ENCODE data around the gene GRWD1. TPM values are rescaled to one million over a fixed set of nuclear protein-coding genes. Genes with fewer than 3 reads are reported as not detected.

Gene GRWD1
- total and polyA plus RNA-seq, 2 of the 4 experiments (the other 2 are of a cell fraction) = 22.0 to 22.5 TPM

GRCh38 chr19:48452289-48453190, 6.8 kb downstream of the GRWD1 start:
- H4K20me1 ChIP-seq (ENCODE audit: insufficient read depth, low read length) = peaks cover 8% of the 10 kb centered on the region
- peak overlapping the region; percentile 49 for H2AFZ ChIP-seq (replicated peaks; ENCODE audit: low read length, poor library complexity)
- in situ Hi-C loops (cut with MboI; ENCODE audit: low sequenced_read_pairs) (no loop called here), intact Hi-C loops (cut with micrococcal nuclease) (no loop called here), dilution Hi-C loops (cut with HindIII; ENCODE audit: low sequenced_read_pairs, unreplicated experiment) (no loop called here)
- H3K56ac ChIP-seq (ENCODE audit: extremely low read depth, insufficient read depth, low read length) = no peak overlapping the region
- H4K91ac ChIP-seq (ENCODE audit: insufficient read depth, low read depth, low read length) = no peak overlapping the region
- 95% methylated on average over 25 of the region's 33 CpGs; no CpG with 5 or more reads in 1 of the 2 experiments for WGBS, 2 experiments (ENCODE audit: extremely low coverage in 2 of 2, insufficient read length in 1 of 2)
- no peak overlapping the region for H2BK5ac ChIP-seq (ENCODE audit: low read depth, low read length, poor library complexity, severe bottlenecking)
- H2BK120ac ChIP-seq (ENCODE audit: low read depth, low read length) = no peak overlapping the region
- no TSS peak for BruUV-seq (replicated peaks)
- no peak overlapping the region for H3K4me3 ChIP-seq (ENCODE audit: insufficient read depth, low read depth, low read length)
- H2BK20ac ChIP-seq (ENCODE audit: low read depth, low read length) = no peak overlapping the region
- peaks cover 58% of the 10 kb centered on the region for H3K36me3 ChIP-seq (ENCODE audit: control insufficient read depth, insufficient read depth, low read length)
- no peak overlapping the region for H3K23ac ChIP-seq (ENCODE audit: low read depth, low read length)
- CTCF ChIA-PET = no interaction called here
- no peak overlapping the region for H3K9ac ChIP-seq (ENCODE audit: low read depth, low read length)
- H3K9me3 ChIP-seq (ENCODE audit: control insufficient read depth, insufficient read depth, low read length) = no peaks in the 10 kb centered on the region
- H4K8ac ChIP-seq (ENCODE audit: low read depth in 2 of 2, low read length in 2 of 2) = no peak overlapping the region
- no peak for ATAC-seq (ENCODE audit: low read depth)
- no peak overlapping the region for H4K5ac ChIP-seq (ENCODE audit: low read depth, low read length)
- H3K27ac ChIP-seq (ENCODE audit: insufficient read depth, low read length) = no peak overlapping the region
- no peak overlapping the region for H3K4me2 ChIP-seq (ENCODE audit: low read depth, low read length)
- POLR2A ChIA-PET (ENCODE audit: unreplicated experiment) = no interaction called here
- H3K79me1 ChIP-seq (ENCODE audit: low read depth in 1 of 2, low read length in 2 of 2) = peaks cover 7 to 32% of the 10 kb centered on the region in 2 experiments; a peak in 3 of 4 replicates
- H2AK5ac ChIP-seq (ENCODE audit: low read depth, low read length) = no peak overlapping the region
- no peak overlapping the region for H2AK9ac ChIP-seq (replicated peaks; ENCODE audit: low read depth, low read length, poor library complexity)
- H3K18ac ChIP-seq (ENCODE audit: low read depth, low read length) = no peak overlapping the region
- no peak overlapping the region for H2BK15ac ChIP-seq (ENCODE audit: low read depth, low read length)
- DNase-seq = no peak
- no peak overlapping the region for H3K14ac ChIP-seq (replicated peaks; ENCODE audit: low read depth, low read length)
- no peaks in the 10 kb centered on the region for H3K4me1 ChIP-seq (ENCODE audit: control insufficient read depth, insufficient read depth, low read length)
- no peaks in the 10 kb centered on the region for H3K9me1 ChIP-seq (ENCODE audit: insufficient read depth, low read length)
- no peak overlapping the region for H3K4ac ChIP-seq (ENCODE audit: low read depth, low read length)
- H3K27me3 ChIP-seq (ENCODE audit: control insufficient read depth, insufficient read depth, low read length) = no peaks in the 10 kb centered on the region
- no peak for TF ChIP-seq MAFK (IDR thresholded peaks at IDR 0.05; ENCODE audit: low read depth, low read length)
- TF ChIP-seq RCOR1 (IDR thresholded peaks at IDR 0.05; ENCODE audit: insufficient replicate concordance, low read length) = no peak
- no peak for TF ChIP-seq CEBPB (IDR thresholded peaks at IDR 0.05; ENCODE audit: low read depth, low read length)
- TF ChIP-seq SMC3 (IDR thresholded peaks at IDR 0.05; ENCODE audit: low read depth, low read length) = no peak
- TF ChIP-seq RFX5 (IDR thresholded peaks at IDR 0.05; ENCODE audit: low read depth, low read length) = no peak
- TF ChIP-seq, protein P1, sequence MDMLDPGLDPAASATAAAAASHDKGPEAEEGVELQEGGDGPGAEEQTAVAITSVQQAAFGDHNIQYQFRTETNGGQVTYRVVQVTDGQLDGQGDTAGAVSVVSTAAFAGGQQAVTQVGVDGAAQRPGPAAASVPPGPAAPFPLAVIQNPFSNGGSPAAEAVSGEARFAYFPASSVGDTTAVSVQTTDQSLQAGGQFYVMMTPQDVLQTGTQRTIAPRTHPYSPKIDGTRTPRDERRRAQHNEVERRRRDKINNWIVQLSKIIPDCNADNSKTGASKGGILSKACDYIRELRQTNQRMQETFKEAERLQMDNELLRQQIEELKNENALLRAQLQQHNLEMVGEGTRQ (IDR thresholded peaks at IDR 0.05; ENCODE audit: low read depth, low read length) = no peak
- no peak for TF ChIP-seq FOS (IDR thresholded peaks at IDR 0.05; ENCODE audit: low read depth, low read length)
- no peak for TF ChIP-seq CHD1 (IDR thresholded peaks at IDR 0.05; ENCODE audit: low read depth, low read length)
- no peak for TF ChIP-seq MAZ (IDR thresholded peaks at IDR 0.05; ENCODE audit: borderline replicate concordance, low read depth, low read length)
- TF ChIP-seq ELK1 (IDR thresholded peaks at IDR 0.05; ENCODE audit: borderline replicate concordance, low read depth, low read length) = no peak
- no peak for TF ChIP-seq BHLHE40 (IDR thresholded peaks at IDR 0.05; ENCODE audit: low read depth, low read length)
- no peak for TF ChIP-seq NFE2L2 (IDR thresholded peaks at IDR 0.05; ENCODE audit: low read depth, low read length)
- TF ChIP-seq RAD21 (IDR thresholded peaks at IDR 0.05; ENCODE audit: low read length) = no peak
- TF ChIP-seq MXI1 (IDR thresholded peaks at IDR 0.05; ENCODE audit: borderline replicate concordance, low read depth, low read length) = no peak
